HG03025 (cell line): Measurements from ENCODE around the gene LPP.
"Not testable (repeated sequence)": the region's sequence is repeated elsewhere in the genome, so short reads cannot be mapped to it uniquely, and the experiment has no call there.

Experiments
- ATAC-seq: cut with Tn5 transposase; IDR thresholded peaks from one replicate; pipeline ENCODE4 v1.9.1; 2021; ENCODE audit warnings: mild to moderate bottlenecking, moderate library complexity; ENCODE audit not compliant: unreplicated experiment, low FRiP score

The LPP gene

GRCh38 chr3:188154014-188154808, at the start of gene LPP:
LPP (plus strand) TSS chr3:188154157; CDS start chr3:188406121, 251,964 bp downstream.
- peak; percentile 67 for ATAC-seq

- ATAC-seq = no peak
These were observed 48.0 kb upstream of the LPP start for GRCh38 chr3:188106006-188106405.

GRCh38 chr3:188106454-188106853, 47.5 kb upstream of the LPP start:
- ATAC-seq = no peak

- ATAC-seq = no peak
These were observed 46.8 kb upstream of the LPP start for GRCh38 chr3:188106887-188107830.

GRCh38 chr3:188108703-188109412, 45.1 kb upstream of the LPP start:
- ATAC-seq = no peak

GRCh38 chr3:188111002-188111584, 42.9 kb upstream of the LPP start:
- no peak for ATAC-seq

- no peak for ATAC-seq
These were observed 40.2 kb upstream of the LPP start for GRCh38 chr3:188113756-188114155.

GRCh38 chr3:188119846-188120245, 34.1 kb upstream of the LPP start:
- ATAC-seq = no peak

- no peak for ATAC-seq
These were observed 31.3 kb upstream of the LPP start for GRCh38 chr3:188122571-188123169.

- no peak for ATAC-seq
These were observed 30.6 kb upstream of the LPP start for GRCh38 chr3:188123170-188123905.

- ATAC-seq = no peak
These were observed 29.8 kb upstream of the LPP start for GRCh38 chr3:188124184-188124583.

- no peak for ATAC-seq
These were observed 28.9 kb upstream of the LPP start for GRCh38 chr3:188125076-188125475.

- no peak for ATAC-seq
These were observed 27.7 kb upstream of the LPP start for GRCh38 chr3:188126276-188126675.

- ATAC-seq = no peak
These were observed 27.0 kb upstream of the LPP start for GRCh38 chr3:188126934-188127333.

GRCh38 chr3:188128905-188129304, 25.1 kb upstream of the LPP start:
- no peak for ATAC-seq

GRCh38 chr3:188131023-188131422, 22.9 kb upstream of the LPP start:
- ATAC-seq = not testable (repeated sequence)

GRCh38 chr3:188133219-188133618, 20.7 kb upstream of the LPP start:
- no peak for ATAC-seq

- ATAC-seq = no peak
These were observed 20.3 kb upstream of the LPP start for GRCh38 chr3:188133646-188134045.

GRCh38 chr3:188134079-188134478, 19.9 kb upstream of the LPP start:
- no peak for ATAC-seq
